ENCODE measurements around the gene OTUD5. TPM values are rescaled to one million over a fixed set of nuclear protein-coding genes. Genes with fewer than 3 reads are reported as not detected.

Gene OTUD5
- total and polyA plus RNA-seq, 2 donors from 2014 or later, result 40.2 to 56.2 TPM

DNA sequence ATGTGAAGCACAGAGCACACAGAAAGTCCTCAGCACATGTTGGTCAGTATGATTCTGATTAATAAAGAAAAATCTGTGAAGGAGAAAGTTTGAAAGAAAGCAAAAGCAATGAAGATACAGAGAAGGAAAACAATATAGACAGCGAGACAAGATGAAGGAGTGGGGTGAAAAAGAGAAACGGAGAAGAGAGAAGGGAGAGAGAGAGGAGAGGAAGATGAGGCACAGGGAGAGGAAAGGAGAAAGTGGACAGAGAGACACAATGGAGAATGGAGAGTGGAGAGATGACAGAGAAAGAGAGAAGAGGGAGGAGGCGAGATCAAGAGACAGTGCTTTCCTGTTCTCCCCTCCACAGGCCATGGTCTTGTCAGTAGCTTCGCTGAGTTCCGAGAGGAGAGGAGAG lies 18.1 kb upstream of the OTUD5 start:
- no peak for FAIRE-seq
- Histone ChIP-seq H3K27me3 (ENCODE audit: control insufficient read depth, insufficient read depth, low read length) (no peaks in the 10 kb centered on the region), H3K27ac (ENCODE audit: low read depth in 2 of 2, low read length in 2 of 2) (no peak overlapping the region), H3K4me3 (ENCODE audit: low read length in 3 of 3) (no peak overlapping the region), H3K36me3 (ENCODE audit: control insufficient read depth in 2 of 3, insufficient read depth in 3 of 3, low read length in 3 of 3) (no peaks in the 10 kb centered on the region), H3K9ac (ENCODE audit: low read length in 3 of 3) (no peak overlapping the region), H3K4me1 (ENCODE audit: control insufficient read depth in 2 of 3, insufficient read depth in 2 of 3, low read depth in 1 of 3, low read length in 3 of 3) (no peaks in the 10 kb centered on the region), H3K9me3 (ENCODE audit: control insufficient read depth in 2 of 3, insufficient read depth in 1 of 3, low read length in 3 of 3) (no peaks in the 10 kb centered on the region)
- no peak for DNase-seq
- intact Hi-C loops (cut with DNase I), result no loop called here
- TF ChIP-seq, protein P1, sequence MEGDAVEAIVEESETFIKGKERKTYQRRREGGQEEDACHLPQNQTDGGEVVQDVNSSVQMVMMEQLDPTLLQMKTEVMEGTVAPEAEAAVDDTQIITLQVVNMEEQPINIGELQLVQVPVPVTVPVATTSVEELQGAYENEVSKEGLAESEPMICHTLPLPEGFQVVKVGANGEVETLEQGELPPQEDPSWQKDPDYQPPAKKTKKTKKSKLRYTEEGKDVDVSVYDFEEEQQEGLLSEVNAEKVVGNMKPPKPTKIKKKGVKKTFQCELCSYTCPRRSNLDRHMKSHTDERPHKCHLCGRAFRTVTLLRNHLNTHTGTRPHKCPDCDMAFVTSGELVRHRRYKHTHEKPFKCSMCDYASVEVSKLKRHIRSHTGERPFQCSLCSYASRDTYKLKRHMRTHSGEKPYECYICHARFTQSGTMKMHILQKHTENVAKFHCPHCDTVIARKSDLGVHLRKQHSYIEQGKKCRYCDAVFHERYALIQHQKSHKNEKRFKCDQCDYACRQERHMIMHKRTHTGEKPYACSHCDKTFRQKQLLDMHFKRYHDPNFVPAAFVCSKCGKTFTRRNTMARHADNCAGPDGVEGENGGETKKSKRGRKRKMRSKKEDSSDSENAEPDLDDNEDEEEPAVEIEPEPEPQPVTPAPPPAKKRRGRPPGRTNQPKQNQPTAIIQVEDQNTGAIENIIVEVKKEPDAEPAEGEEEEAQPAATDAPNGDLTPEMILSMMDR (IDR thresholded peaks at IDR 0.05; ENCODE audit: borderline replicate concordance, extremely low read depth, insufficient read depth), result no peak

- H3K4me3 ChIP-seq (ENCODE audit: low read length in 3 of 3), result no peak overlapping the region
- no peak for DNase-seq
- no peak overlapping the region for H3K27ac ChIP-seq (ENCODE audit: low read depth in 2 of 2, low read length in 2 of 2)
- no peak for FAIRE-seq
- no peak overlapping the region for H3K9ac ChIP-seq (ENCODE audit: low read length in 3 of 3)
- TF ChIP-seq, protein P1 (IDR thresholded peaks at IDR 0.05; ENCODE audit: borderline replicate concordance, extremely low read depth, insufficient read depth), result no peak
- H3K9me3 ChIP-seq (ENCODE audit: control insufficient read depth in 2 of 3, insufficient read depth in 1 of 3, low read length in 3 of 3), result no peaks in the 10 kb centered on the region
- H3K27me3 ChIP-seq (ENCODE audit: control insufficient read depth, insufficient read depth, low read length), result no peaks in the 10 kb centered on the region
- intact Hi-C loops (cut with DNase I), result no loop called here
- no peaks in the 10 kb centered on the region for H3K36me3 ChIP-seq (ENCODE audit: control insufficient read depth in 2 of 3, insufficient read depth in 3 of 3, low read length in 3 of 3)
- H3K4me1 ChIP-seq (ENCODE audit: control insufficient read depth in 2 of 3, insufficient read depth in 2 of 3, low read depth in 1 of 3, low read length in 3 of 3), result no peaks in the 10 kb centered on the region
These were observed 17.6 kb upstream of the OTUD5 start for GRCh38 chrX:48975041-48975440.

- H3K9ac ChIP-seq (ENCODE audit: low read length in 3 of 3), result no peak overlapping the region
- no peaks in the 10 kb centered on the region for H3K36me3 ChIP-seq (ENCODE audit: control insufficient read depth in 2 of 3, insufficient read depth in 3 of 3, low read length in 3 of 3)
- H3K4me1 ChIP-seq (ENCODE audit: control insufficient read depth in 2 of 3, insufficient read depth in 2 of 3, low read depth in 1 of 3, low read length in 3 of 3), result no peaks in the 10 kb centered on the region
- DNase-seq, result no peak
- FAIRE-seq, result no peak
- intact Hi-C loops (cut with DNase I), result no loop called here
- no peaks in the 10 kb centered on the region for H3K9me3 ChIP-seq (ENCODE audit: control insufficient read depth in 2 of 3, insufficient read depth in 1 of 3, low read length in 3 of 3)
- no peaks in the 10 kb centered on the region for H3K27me3 ChIP-seq (ENCODE audit: control insufficient read depth, insufficient read depth, low read length)
- H3K4me3 ChIP-seq (ENCODE audit: low read length in 3 of 3), result no peak overlapping the region
- TF ChIP-seq, protein P1 (IDR thresholded peaks at IDR 0.05; ENCODE audit: borderline replicate concordance, extremely low read depth, insufficient read depth), result no peak
- H3K27ac ChIP-seq (ENCODE audit: low read depth in 2 of 2, low read length in 2 of 2), result no peak overlapping the region
These were observed 17.2 kb upstream of the OTUD5 start for GRCh38 chrX:48974574-48974973.

DNA sequence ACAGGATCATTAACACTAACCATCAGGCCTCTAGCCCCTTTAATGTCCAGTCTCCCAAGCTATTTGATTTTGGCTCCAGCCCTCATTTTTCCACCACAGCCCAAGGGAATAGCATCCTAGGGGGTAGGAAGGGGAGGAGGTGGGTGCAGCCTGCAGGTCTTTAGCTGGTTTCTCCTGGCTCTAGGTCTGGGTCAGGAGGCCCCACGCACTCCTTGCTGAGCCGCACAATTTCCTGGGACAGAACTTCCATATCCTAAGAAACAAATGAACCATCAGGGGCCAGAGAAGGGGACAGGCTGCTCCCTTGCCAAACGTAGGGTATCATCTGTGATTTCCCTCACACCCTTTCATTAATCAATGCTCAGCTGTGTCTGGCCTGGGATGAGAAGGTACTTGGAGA lies 16.6 kb upstream of the OTUD5 start:
- no peak for FAIRE-seq

More for the DNA sequence above, 16.6 kb upstream of the OTUD5 start:
- intact Hi-C loops (cut with DNase I), result no loop called here
- Histone ChIP-seq H3K4me3 (ENCODE audit: low read length in 3 of 3) (no peak overlapping the region), H3K4me1 (ENCODE audit: control insufficient read depth in 2 of 3, insufficient read depth in 2 of 3, low read depth in 1 of 3, low read length in 3 of 3) (no peaks in the 10 kb centered on the region), H3K36me3 (ENCODE audit: control insufficient read depth in 2 of 3, insufficient read depth in 3 of 3, low read length in 3 of 3) (no peaks in the 10 kb centered on the region), H3K9me3 (ENCODE audit: control insufficient read depth in 2 of 3, insufficient read depth in 1 of 3, low read length in 3 of 3) (no peaks in the 10 kb centered on the region), H3K27ac (ENCODE audit: low read depth in 2 of 2, low read length in 2 of 2) (no peak overlapping the region), H3K9ac (ENCODE audit: low read length in 3 of 3) (no peak overlapping the region), H3K27me3 (ENCODE audit: control insufficient read depth, insufficient read depth, low read length) (no peaks in the 10 kb centered on the region)
- DNase-seq, result no peak
- TF ChIP-seq, protein P1 (IDR thresholded peaks at IDR 0.05; ENCODE audit: borderline replicate concordance, extremely low read depth, insufficient read depth), result no peak
